Measurements from ENCODE around the gene PPM1J.

PPM1J gene

GRCh38 chr1:112686417-112686816 lies 28.7 kb downstream of the PPM1J start:
- DNase-seq: no peak

- no peak for DNase-seq
These were observed 29.2 kb downstream of the PPM1J start for GRCh38 chr1:112685913-112686312.

GRCh38 chr1:112678605-112679004 lies 36.5 kb downstream of the PPM1J start:
- no peak for DNase-seq

- no peak for DNase-seq
These were observed 37.6 kb downstream of the PPM1J start for GRCh38 chr1:112677501-112677900.

GRCh38 chr1:112676543-112676942 lies 38.6 kb downstream of the PPM1J start:
- DNase-seq: no peak

- no peak for DNase-seq
These were observed 39.3 kb downstream of the PPM1J start for GRCh38 chr1:112675728-112676381.

- peak; percentile 72 for DNase-seq
These were observed 40.0 kb downstream of the PPM1J start for GRCh38 chr1:112674986-112675727.

GRCh38 chr1:112674440-112674985 lies 40.6 kb downstream of the PPM1J start, which contains the start of gene MOV10:
TSS of gene MOV10 (plus strand) at chr1:112674659. CDS start at chr1:112674913, 254 bp downstream.
- DNase-seq: peak; percentile 79

- DNase-seq: peak; percentile 39
These were observed 41.3 kb downstream of the PPM1J start for GRCh38 chr1:112673592-112674439.

GRCh38 chr1:112672842-112673241 lies 42.3 kb downstream of the PPM1J start:
- DNase-seq: no peak

GRCh38 chr1:112672009-112672408 lies 43.1 kb downstream of the PPM1J start:
- no peak for DNase-seq

- DNase-seq: no peak
These were observed 48.2 kb downstream of the PPM1J start for GRCh38 chr1:112666946-112667345.

GRCh38 chr1:112665857-112666256 lies 49.3 kb downstream of the PPM1J start:
- DNase-seq: no peak
